HG03103 (cell line): ENCODE measurements around the gene CCR3.

Experiments used
- ATAC-seq: cut with Tn5 transposase; IDR thresholded peaks from one replicate; pipeline ENCODE4 v1.9.1; 2021; ENCODE audit warnings: low read depth; ENCODE audit not compliant: unreplicated experiment

Gene CCR3

DNA sequence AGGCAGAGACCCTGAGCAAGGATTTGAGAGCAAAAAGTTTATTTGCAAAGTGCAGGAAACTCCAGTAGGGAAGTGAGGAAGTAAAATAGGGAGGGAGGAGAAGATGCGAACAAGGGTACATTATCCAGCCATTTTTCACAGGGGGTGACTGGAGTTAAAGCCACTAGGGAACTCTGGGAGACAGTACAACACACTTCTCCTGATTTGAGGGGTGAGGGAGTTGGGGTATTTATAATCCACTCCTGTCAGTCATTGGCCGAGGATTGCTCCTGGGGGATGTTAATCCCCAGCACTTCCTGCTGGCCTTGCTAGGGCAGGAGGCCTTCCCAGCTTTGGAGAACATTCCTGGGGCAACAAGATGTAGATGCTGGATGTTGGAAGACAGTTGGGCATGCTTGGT, 28.2 kb downstream of the CCR3 start:
- ATAC-seq: no peak

DNA sequence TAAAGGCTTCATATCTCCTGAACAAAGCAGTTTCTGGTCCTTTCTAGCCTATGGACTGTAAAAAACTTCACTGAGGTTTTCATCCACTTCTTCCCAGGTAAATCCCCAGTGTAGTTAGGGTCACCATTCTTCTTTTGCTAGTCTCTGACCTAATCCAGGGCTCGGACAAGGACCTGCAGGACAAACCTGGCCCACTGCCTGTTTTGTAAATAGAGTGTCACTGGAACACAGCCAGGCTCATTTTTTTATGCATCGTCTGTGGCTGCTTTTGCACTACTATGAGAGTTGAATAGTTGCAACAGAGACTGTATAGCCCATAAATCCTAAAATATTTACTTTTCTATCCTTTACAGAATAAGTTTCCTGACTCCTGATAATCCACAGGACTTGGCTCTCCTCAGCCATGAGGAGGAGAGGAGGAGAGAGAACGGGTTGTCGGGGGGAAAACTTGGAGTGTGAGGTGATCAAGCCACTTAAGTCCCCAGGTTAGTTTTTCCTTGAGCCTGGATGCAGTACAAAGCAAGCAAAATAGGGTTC, 29.0 kb downstream of the CCR3 start:
- no peak for ATAC-seq

DNA sequence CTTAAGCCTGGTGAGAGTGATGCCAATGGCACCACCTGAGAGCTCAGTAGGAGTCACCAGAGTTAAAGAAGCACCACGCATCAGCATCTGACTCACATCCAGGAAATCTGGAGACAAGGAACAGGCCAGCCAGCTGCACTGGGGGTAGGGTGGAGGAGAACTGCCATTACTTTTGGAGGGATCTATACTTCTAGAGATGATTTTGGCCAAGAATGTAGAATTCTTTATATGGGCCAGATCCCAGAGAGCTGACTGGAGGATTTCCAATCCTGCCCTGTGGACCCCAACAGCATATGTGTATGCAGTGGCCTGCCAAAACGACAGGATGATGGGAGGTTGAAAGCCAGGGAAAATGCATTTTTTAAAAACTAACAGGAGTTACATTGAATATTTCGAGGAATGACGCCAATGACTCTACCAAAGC, 29.8 kb downstream of the CCR3 start:
- no peak for ATAC-seq

DNA sequence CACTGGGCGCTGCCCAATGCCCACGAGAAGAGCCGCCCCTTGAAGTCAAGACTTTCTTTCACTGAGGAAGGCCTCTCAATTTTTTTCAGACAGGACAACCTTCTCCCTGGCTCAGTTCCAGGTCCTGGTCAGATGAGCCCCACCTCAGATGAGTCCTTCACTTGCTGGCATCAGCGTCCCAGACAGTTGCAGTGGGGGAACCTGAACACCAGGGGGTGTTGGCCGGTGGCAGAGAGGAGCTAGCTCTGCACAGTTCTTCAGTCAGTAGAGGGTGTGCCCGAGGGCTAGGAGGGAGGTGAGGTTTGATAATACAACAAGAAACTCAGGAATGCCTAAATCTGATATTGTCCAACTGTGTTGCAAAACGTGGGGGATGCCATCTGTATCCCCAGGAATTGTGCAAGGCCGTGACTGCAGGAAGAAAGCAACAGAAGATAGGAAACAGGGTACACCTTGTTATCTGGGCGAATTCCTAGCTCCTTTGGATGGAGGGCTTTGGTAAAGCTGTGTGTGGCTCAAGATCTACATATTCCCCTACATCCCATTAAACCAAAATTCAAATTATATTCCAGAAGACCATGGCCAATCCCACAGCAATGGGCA, 34.3 kb downstream of the CCR3 start:
- no peak for ATAC-seq

DNA sequence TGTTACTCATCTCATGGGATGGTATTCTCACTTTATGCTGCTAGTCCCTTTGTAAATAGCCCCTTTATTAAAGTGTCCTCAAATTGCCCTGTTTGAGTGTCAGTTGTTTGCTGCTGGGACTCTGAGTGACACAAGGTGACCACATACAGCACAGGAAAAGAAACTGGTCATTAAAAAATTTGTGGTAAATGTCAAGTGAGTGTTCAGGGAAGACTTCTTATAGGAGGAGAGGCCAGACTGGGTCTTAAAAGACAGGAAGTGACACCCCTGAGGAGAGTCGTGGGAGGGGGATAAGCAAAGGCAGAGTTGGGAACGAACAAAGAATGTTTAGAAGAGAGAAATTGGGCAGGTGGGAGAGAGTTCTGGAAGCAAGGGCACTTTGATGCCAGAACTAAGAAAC, 35.2 kb downstream of the CCR3 start:
- no peak for ATAC-seq

DNA sequence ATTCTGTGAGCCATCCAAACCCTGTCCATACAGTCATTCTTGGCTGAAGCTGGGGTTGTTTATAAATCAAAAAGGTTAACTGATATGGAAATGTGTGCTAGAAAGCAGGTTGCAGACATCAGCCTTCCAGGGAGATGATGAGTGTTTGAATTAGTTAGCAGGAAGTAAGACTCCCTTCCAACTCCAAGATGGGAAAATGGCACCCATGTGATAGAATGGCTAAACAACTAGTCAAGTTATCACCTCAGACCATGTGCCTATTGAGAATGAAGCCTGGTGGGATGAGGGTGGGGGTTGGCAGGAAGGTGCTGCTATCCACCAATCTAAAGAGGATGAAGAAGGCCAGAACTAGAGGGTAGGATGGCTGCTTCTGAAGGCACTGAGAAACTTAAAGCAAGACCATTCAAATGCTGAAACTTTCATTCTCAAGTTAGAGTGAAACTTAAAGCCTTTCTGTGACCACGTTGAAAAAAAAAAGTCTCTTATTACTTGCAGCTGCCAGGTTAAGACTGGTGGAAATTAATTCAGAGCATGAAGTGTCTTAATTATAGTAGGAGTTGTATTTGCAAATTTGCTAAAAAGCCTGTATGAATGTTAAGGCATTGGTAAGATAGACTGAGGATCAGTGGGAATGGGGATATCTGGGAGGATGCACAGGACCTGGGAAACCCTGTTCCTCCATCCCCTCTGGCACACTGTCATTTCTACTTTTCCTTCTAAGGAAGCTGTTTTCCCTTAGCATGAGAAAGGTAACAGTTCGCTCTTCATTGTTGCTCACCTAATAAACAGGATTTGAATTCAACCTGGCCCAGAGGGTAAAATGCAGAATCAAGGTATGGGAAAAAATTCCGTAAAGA, 36.8 kb downstream of the CCR3 start:
- no peak for ATAC-seq

DNA sequence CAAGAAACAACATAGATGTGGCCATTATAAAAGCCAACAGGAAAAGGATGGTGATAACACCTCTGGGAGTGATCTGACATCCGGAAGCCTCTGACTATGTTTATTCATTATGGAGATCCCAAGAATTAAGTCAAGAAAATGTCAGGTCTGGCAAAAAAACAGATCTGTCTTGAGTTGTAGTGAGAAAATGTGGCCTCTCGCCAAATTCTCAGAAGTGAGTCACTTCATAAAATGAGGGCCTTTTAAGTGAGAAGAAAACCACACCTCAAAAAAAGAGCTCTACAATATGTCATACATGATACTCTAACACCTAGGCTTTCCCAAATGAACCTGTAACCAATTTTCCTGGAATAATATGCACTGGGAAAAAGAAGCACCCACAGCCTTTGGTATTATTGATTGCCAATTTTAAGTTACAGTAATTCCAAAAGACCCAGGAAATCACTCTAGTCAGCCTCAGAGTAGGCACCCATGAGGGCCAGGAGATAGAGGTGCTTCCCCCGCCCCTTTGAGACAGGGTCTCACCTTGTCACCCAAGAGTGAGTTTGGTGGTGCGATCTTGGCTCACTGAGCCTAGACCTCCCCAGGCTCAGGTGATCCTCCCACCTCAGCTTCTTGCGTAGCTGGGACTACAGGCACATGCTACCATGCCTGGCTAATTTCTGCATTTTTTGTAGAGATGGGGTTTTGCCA, 38.0 kb downstream of the CCR3 start:
- no peak for ATAC-seq

DNA sequence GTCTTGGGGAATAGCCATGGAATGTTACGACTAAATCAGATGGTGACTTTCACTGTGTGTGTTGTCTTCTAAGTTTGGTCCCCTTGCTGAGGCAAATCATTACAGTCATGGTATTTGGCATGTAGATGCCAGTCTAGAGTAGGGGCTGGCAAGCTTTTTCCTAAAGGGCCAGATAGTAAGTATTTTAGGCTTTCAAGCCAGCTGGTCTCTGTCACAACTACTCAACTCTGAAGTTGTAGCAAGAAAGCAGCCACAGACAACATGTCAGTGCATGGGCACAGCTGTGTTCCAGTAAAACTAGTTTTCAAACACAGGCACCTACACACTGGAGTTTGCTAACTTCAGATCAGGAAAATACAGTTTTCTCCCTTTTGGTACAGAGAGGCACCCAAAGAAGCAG, 39.3 kb downstream of the CCR3 start:
- ATAC-seq: no peak

DNA sequence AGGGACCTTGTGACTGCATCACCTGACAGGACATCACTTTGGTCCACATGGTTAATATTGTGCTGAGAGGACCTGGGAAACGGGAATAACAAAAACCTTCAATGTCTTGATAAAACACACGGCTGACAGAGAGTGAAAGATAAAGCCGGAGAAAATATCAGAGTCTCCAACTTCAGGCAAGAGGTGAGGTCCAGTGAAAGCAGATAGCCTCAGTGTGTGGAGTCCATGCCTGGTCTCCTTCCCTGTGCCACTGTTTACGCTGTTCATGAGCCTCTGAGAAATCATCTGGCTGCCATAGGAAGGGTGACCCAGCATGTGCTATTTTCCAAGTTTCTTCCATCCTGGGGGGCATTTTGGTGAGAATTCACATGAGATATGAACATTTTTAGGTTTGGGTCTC, 39.8 kb downstream of the CCR3 start:
- ATAC-seq: no peak

DNA sequence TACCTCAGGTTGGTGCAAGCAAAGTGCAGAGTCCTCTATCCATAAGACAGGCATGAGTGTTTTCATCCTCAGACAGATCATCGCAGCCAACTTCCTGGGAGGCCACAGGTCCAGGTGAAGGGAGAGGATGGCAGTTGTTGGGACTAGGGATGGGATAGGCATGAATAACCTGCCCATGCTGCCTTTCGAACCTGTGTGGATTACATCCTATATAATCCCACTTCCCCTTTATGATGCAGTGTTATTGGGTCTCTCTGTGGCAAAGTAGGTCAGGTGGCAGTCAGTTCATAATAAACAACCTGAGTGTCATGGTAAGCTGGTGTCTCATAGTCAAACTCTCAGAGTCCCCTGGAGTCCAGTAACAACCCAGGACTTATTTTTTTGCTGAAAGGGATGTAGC, 40.4 kb downstream of the CCR3 start:
- no peak for ATAC-seq

DNA sequence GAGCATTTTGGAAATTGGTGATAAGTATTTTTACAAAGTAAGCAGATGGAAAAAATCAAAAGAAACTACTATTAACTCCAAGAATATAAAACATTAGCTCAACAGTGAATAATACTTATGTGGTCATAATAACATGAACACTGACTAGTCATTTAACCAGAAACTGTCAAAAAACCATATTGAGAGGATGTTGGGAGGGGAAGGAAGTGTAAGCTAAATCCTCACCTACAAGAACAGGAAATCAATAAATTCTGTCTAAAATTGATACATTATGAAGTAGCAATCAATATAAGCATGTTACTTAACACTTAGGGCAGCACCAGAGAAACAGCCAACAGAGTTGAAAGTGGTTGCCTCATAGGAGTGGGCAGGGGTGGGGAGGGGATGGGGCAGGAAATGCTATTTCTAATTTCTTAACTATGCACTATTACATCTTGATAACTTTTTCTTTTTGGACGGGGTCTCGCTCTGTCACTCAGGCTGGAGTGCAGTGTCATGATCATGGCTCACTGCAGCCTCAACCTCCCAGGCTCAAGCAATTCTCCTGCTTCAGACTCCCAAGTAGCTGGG, 41.7 kb downstream of the CCR3 start:
- ATAC-seq: no peak

DNA sequence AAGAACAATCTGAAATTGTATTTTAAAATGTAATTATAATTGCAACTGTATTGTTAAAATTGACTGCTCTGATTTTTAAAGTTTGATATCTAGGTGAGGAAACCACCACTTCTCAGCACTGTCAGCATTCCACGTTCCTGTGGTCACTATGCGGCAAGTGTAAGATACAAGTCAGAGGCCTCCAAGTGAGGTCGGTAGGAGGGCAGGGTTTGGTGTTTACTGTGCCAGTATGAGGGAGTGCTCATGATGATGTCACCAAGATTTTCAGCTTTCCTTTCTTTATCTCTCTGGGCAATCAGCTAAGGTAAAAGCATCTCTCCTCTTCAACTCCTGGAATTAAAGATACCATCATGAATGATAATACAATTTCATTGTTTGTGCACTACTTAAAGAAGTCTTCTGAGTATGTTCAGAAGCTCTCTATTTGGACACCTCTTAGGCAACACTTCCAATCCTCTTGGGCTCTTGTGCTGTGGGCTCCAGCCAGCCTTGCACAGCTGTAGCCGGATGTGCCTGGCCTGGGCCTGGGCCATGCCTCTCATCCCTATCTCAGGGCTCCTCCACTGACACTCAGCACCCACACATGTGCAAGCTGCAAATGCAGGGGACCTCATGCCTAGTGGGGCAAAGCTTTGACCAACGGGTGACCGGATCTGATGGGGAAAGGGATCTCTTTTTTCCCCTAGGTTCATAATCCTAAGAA, 42.9 kb downstream of the CCR3 start:
- ATAC-seq: no peak

DNA sequence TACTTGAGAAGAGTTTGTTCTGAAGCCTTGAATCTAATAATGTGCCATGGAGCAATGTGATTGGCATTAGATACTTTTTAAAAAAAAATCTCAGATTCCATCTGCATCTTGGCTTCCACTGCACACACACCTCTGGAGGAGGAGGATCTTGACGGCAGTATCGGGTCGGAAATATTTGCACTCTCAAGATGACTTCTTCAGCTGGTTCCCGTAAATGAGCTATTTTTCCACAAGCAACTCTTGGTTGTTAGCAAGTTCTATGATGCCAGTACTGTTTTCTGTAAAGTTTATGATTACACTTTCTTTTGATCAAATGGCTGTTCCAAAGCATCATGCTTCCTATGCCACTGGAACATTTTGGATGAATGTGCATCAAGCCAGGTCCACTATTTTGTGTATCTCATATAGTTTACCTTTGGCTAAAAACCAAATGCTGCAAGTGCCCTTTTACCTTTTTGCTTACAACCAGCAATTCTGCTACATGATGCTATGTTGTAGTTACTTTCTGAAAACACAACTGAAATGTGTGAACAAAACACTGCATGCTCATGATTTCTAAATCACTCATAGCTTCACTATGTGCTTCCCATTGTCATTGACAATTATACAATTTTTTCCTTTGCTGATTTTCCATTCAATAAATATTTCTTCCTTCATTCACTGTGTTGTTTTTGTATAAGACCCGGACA, 43.8 kb downstream of the CCR3 start:
- ATAC-seq: no peak

DNA sequence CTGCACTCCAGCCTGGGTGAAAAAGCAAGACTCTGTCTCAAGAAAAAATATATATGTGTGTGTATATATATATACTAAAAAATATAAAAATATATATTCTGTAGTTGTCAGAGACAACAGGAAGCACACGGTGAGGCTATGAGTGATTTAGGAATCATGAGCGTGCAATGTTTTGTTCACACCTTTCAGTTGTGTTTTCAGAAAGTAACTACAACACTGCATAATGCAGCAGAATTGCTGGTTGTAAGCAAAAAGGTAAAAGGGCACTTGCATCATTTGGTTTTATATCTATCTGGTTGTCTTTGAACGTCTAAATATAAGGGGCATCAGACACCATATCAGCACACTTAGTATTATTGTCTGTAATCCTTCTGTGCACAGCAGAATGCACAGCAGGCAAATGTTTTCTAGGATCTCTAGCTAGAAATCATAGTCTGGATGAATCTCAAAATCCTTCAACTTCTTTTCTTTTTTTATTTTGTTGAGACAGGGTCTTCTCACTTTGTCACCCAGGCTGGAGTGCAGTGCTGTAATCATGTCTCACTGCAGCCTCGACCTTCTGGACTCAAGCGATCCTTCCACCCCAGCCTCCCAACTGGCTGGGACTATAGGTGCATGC, 44.8 kb downstream of the CCR3 start:
- no peak for ATAC-seq

DNA sequence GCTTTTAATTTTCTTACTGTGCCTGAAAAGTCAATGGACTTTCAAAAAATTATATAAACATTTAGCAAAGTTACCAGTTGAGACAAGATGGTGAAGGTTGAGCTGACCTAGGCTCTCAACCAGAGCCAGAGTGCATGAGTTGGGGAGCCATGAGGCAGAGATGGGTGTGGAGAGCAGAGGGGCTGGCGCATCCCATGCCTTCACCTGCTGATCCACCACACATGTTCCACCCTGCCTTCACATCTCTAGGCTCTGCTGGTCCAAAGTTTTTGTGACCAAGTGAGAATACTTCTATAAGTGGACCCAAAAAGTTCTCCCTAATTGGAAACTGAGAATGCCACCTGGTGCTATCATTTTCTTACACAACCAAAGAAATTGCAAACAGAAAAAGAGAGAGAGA, 47.3 kb downstream of the CCR3 start:
- no peak for ATAC-seq

DNA sequence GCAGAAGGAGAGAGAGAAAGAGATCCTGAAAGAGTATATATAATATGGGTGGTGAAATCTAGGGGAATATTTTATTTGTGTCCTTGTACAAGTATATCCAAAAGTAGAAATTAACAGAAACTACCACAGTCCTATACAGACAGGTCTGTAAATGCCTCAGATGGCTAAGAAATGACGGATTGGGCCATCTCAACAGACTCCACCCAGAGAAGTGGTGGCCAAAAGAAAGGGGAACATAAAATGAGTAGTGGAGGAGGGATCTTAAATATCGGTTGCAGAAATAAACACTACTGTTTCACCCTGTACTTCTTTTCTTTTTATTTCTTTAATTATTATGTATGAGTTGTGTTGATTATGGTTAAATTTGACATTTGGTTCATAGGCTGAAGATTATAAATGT, 47.7 kb downstream of the CCR3 start:
- no peak for ATAC-seq

DNA sequence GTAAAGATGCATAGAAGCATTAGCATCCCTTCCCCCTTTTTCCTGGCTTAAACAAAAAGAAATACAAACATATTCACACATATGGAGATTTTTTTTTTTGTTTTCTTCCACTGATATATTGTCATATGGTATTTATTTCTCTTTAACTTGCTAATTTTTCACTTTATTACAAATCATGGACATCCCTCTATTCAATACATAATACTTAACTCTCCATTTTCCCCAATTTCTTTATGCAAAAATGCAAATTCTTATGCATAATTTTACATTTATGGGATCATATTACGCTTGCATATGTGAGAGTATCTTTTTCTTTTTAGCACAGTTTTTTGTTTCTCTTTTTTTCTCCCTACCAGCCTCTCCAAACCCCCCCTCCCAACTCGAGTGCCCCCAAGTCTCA, 48.8 kb downstream of the CCR3 start:
- no peak for ATAC-seq

DNA sequence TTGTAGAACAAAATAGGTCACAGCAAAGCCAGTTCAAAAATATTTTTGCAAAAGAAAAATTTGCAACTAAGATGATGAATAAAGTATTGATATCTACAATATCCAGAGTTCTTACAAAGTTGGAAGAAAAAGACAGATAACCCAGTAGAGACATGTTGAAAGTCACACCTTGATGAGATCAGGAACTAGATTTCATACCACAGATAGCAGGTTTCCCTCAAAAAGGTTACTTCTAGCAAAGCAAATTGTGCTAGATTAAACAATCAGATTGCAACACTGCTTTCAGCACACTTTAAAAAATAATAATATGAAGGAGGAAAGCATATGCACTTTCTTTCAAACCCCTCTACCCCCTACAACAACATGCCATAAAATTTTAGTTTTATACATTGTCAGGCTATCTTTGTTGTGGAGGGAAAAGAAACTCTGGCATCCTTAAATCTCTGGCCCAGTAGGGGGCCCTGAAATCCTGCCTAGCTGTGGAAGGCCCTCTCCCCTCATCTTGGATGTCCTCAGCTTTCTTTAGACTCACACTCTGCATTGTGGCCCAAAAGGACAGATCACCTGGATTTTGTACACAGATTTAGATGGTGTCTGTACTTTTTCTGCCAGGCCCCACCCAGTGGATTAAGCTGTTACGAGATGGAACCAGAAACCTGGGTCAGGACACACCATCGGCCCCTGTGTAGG, 50.9 kb downstream of the CCR3 start:
- no peak for ATAC-seq
